AG04450 (cell line): ENCODE data around the gene GGT7. TPM values are rescaled to one million over a fixed set of nuclear protein-coding genes. Genes with fewer than 3 reads are reported as not detected.
"Not testable (repeated sequence)": the region's sequence is repeated elsewhere in the genome, so short reads cannot be mapped to it uniquely, and the experiment has no call there.

Experiments
- CTCF ChIA-PET: fragments of 300-600, 350-600 bp; formaldehyde crosslinking; extraction: SDS; loops from one replicate; lab custom pipeline; 2022; ENCODE audit warnings: antibody characterized with exemption, inconsistent platforms; lab: Charles Lee
- POLR2A ChIA-PET: fragments of 350-600 bp; formaldehyde crosslinking; extraction: SDS; loops from one replicate; lab custom pipeline; 2021; ENCODE audit warnings: antibody characterized with exemption, inconsistent platforms; lab: Yijun Ruan, JAX
- DNase-seq: peaks from one replicate; pipeline ENCODE4 v3.0.0-alpha.2; 2011; ENCODE audit warnings: low read depth, low spot score
- H3K27ac ChIP-seq: one replicate; pipeline ENCODE4 v1.5.1; 2012; ENCODE audit warnings: low read depth, low read length, control low read depth
- H3K27me3 ChIP-seq: one replicate; pipeline ENCODE4 v1.6.0; 2012; ENCODE audit warnings: low read length; ENCODE audit not compliant: control insufficient read depth, insufficient read depth
- H3K4me3 ChIP-seq: 2 replicates; pipeline ENCODE4 v1.5.1; 2011; ENCODE audit warnings: mild to moderate bottlenecking, low read depth, low read length, control low read depth
- H3K9me3 ChIP-seq: 2 replicates; pipeline ENCODE4 v1.5.1; 2012; ENCODE audit warnings: low read length; ENCODE audit not compliant: control insufficient read depth, insufficient read depth
- polyA plus RNA-seq: library from polyadenylated mRNA; depleted of rRNA; stranded (reverse); fragments of >200 nt; gene quantifications from 2 replicates; pipeline ENCODE4 v1.2.3, GENCODE V29; 2011
- TF ChIP-seq, protein P1 (sequence below): IDR thresholded peaks from 2 replicates; pipeline ENCODE4 v1.5.1; 2011; ENCODE audit warnings: low read depth, low read length, control low read depth, inconsistent platforms

GGT7 gene
- polyA plus RNA-seq, 1 experiment = 12.1 TPM

DNA sequence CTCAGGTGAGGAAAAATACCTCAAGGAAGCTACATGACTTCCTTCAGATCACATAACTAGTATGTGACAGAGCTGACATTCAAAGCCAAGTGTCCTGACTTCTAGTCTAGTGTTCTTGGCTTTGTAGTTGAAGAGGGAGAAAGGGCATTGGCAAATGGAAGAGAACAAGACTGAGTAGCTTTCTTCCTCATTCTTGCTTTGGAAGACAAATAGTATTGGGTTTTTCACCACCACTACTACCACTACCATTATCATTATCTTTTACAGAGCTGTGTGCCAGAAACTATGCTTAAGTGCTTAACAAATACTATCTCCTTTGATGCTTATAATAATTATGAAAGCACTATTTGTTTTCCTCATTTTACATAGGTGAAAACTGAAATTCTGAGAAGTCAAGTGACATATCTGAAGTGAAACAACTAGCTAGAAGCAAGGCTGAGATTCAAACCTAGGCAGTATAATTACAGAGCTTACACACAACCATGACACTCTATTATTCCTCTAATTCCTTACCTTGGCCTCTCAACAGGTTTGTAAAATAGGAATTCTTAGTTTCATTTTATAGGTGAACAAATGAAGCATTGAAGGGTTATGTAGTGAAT is 10.5 kb upstream of the GGT7 start:
- CTCF ChIA-PET = interaction anchor here (0.5 kb wide), 1 partner anchor 213 kb away, joined by 4 read pairs; no protein-coding TSS in a partner anchor
- H3K9me3 ChIP-seq = no peaks in the 10 kb centered on the region
- DNase-seq = no peak
- no peak overlapping the region for H3K27ac ChIP-seq
- H3K27me3 ChIP-seq = no peaks in the 10 kb centered on the region
- no peak overlapping the region for H3K4me3 ChIP-seq
- POLR2A ChIA-PET = no interaction called here
- TF ChIP-seq, protein P1, sequence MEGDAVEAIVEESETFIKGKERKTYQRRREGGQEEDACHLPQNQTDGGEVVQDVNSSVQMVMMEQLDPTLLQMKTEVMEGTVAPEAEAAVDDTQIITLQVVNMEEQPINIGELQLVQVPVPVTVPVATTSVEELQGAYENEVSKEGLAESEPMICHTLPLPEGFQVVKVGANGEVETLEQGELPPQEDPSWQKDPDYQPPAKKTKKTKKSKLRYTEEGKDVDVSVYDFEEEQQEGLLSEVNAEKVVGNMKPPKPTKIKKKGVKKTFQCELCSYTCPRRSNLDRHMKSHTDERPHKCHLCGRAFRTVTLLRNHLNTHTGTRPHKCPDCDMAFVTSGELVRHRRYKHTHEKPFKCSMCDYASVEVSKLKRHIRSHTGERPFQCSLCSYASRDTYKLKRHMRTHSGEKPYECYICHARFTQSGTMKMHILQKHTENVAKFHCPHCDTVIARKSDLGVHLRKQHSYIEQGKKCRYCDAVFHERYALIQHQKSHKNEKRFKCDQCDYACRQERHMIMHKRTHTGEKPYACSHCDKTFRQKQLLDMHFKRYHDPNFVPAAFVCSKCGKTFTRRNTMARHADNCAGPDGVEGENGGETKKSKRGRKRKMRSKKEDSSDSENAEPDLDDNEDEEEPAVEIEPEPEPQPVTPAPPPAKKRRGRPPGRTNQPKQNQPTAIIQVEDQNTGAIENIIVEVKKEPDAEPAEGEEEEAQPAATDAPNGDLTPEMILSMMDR = no peak

DNA sequence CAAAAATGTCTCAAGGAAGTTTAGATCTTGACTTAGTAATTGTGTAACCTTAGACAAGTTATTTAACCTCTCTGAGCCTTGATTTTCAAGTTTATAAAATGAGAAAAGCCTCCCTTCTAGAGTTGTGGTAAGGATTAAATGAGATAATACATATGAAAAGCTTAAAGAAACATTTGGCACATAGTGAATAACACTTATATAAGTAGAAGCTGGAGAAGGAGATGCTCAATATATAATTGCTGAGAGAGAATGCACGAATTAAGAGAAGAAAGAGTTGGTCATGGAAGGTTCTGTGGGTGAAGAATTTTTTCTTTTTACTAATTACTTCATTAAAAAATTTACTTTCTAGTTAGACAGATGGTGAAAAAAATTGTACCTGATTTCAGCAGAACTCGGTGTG is 9.0 kb upstream of the GGT7 start:
- H3K27me3 ChIP-seq = no peaks in the 10 kb centered on the region
- H3K9me3 ChIP-seq = no peaks in the 10 kb centered on the region
- DNase-seq = no peak
- no peak overlapping the region for H3K4me3 ChIP-seq
- ChIA-PET CTCF (no interaction called here), POLR2A (no interaction called here)
- TF ChIP-seq, protein P1 = no peak
- H3K27ac ChIP-seq = no peak overlapping the region

DNA sequence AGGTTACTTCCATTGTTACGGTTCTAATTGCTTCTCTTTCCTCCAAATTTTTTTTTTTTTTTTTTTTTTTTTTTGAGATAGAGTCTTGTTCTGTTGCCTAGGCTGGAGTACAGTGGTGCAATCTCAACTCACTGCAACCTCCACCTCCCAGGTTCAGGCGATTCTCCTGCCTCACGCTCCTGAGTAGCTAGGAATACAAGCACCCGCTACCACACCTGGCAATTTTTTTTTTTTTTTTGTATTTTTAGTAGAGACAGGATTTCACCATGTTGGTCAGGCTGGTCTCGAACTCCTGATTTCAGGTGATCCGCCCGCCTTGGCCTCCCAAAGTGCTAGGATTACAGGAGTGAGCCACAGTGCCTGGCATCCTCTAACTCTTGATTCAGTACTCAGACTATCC is 8.3 kb upstream of the GGT7 start:
- CTCF ChIA-PET = interaction anchor here (0.6 to 0.7 kb wide), 2 partner anchors 45 to 131 kb away, joined by 3 to 4 read pairs; no protein-coding TSS in a partner anchor
- not testable (repeated sequence) for H3K9me3 ChIP-seq, H3K27me3 ChIP-seq, H3K4me3 ChIP-seq, DNase-seq, H3K27ac ChIP-seq
- POLR2A ChIA-PET = interaction anchor here (0.6 to 0.7 kb wide), 3 partner anchors 12 to 334 kb away, joined by 4 to 13 read pairs (median 7); no protein-coding TSS in a partner anchor

DNA sequence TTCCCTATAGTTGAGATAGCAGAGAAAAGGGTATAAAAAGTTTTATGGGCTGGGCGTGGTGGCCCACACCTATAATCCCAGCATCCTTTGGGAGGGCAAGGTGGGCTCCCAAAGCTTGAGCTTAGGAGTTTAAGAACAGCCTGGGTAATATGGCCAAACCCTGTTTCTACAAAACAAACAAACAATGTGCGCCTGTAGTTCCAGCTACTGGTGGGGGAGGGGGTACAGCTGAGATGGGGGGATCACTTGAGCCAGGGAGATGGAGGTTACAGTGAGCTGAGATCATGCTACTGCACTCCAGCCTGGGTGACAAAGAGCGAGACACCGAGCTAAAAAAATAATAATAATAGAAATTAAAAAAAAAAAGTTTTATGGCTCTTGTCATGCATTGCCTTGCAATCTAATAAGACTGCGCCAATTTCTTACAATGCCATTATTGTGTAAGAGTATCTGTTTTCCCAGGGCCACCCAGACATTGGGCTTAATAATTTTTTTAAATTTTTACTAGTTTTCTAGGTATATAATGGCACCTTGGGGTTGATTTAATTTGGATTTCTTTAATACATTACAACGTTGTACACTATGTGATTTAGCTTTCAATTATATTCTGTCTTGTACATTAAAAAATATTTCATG is 7.7 kb upstream of the GGT7 start:
- Histone ChIP-seq H3K27ac (no peak overlapping the region), H3K4me3 (no peak overlapping the region), H3K27me3 (no peaks in the 10 kb centered on the region), H3K9me3 (no peaks in the 10 kb centered on the region)
- CTCF ChIA-PET = interaction anchor here (0.6 to 1.3 kb wide), 5 partner anchors 10 to 132 kb away, joined by 3 to 7 read pairs (median 3); no protein-coding TSS in a partner anchor
- TF ChIP-seq, protein P1 = no peak
- DNase-seq = no peak
- POLR2A ChIA-PET = interaction anchor here (0.6 to 0.7 kb wide), 3 partner anchors 12 to 335 kb away, joined by 4 to 13 read pairs (median 7); no protein-coding TSS in a partner anchor

DNA sequence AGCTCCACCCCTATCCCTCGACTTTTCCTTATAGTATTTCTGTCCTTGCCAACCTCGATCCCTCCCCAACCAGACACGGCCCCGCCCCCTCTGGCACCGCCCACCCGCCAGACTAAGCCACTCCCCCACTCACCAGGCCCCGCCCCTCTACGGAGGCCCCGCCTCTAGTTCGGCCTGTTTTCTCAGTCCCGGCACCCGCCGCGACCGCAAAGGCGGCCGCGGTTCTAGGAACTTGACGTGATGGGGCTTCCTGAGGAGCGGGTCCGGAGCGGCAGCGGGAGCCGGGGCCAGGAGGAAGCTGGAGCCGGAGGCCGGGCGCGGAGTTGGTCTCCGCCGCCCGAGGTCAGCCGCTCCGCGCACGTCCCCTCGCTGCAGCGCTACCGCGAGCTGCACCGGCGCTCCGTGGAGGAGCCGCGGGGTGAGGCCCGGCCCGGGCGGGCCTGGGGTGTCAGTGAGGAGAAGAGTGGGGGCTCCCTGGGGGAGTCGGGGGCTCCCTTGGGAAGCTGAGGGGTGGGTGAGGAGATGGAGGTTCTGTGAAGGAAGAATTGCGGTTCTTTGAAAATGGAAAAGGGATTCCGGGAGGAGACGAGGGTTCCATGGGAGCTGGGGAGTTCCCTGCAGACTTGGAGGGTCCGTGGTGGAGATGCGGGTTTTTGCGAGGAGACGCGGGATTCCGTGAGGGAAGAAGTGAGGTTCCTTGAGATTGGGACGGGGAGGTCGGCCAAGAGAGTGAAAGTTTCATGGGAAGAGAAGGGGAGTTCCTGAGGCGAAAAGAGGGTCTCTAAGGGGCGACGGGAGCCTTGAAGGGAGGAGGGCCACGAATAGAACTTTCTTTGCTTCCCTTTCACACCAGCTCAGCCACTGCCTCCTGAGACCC is 4.0 kb upstream of the GGT7 start, which contains the start of gene ACSS2:
ACSS2 (plus strand) TSS at position 207 of the 877 bp plus-strand sequence; CDS start at position 241, 34 bp downstream.
- TF ChIP-seq, protein P1 = no peak
- DNase-seq = peak; percentile 95
- Histone ChIP-seq H3K4me3 (peak within 1 kb of the TSS; percentile 77), H3K27me3 (no peaks in the 10 kb centered on the region), H3K9me3 (no peaks in the 10 kb centered on the region), H3K27ac (no peak within 1 kb of the TSS)
- ChIA-PET POLR2A (interaction anchor here (0.6 to 1.6 kb wide), 5 partner anchors 14 to 1225 kb away, joined by 4 to 13 read pairs (median 5); partner anchors contain the start of genes GSS and MYH7B), CTCF (interaction anchor here (0.6 to 6.1 kb wide), 10 partner anchors 38 to 1077 kb away, joined by 3 to 57 read pairs (median 4); partner anchors contain the start of genes GSS, MYH7B and SCAND1)
